ENCODE measurements around the gene ZSCAN21. TPM values are rescaled to one million over a fixed set of nuclear protein-coding genes. Genes with fewer than 3 reads are reported as not detected.

The ZSCAN21 gene
- total RNA-seq, 2 donors from 2014 or later: 22.7 to 25.1 TPM

DNA sequence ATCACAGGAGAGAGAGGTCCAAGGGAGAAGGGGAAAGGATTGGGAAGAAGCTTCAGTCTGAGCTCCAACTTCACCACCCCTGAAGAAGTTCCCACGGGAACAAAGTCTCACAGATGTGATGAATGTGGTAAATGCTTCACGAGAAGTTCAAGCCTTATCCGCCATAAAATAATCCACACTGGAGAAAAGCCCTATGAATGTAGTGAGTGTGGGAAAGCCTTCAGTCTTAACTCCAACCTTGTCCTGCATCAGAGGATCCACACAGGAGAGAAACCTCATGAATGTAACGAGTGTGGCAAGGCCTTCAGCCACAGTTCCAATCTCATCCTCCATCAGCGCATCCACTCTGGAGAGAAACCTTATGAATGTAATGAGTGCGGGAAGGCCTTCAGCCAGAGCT is 16.0 kb upstream of the ZSCAN21 start:
- H3K36me3 ChIP-seq (ENCODE audit: control insufficient read depth, insufficient read depth, low read length): peaks cover 85% of the 10 kb centered on the region

DNA sequence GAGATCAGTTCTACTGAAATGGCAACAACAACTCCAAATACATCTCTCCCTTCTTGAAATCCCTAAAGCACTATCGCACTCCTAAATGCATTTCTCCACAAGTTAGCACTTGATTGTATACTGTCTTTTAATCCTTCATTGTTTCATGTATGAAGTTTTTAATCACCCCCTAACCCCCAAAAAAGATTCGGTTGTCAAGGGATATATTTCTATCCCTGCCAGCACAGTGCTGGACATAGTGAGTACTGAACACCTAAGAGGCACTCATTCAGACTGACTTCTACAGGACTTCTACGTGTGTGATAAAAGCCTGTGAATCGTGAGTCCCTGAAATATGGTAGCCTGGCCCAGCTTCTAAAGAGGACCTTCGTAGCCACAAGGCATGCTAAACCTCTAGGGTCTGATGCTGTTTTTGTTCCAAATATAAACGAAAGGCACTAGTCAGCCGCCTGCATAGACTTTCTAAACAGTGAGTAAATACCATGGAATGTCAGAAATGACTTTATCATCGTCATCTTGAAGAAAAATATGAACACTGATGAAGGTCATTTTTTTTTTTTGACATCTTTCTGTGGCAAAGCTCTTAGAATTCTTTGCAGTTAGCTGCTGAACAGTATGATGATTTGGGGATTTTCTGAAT is 14.6 kb upstream of the ZSCAN21 start:
- TF ChIP-seq, protein P1, sequence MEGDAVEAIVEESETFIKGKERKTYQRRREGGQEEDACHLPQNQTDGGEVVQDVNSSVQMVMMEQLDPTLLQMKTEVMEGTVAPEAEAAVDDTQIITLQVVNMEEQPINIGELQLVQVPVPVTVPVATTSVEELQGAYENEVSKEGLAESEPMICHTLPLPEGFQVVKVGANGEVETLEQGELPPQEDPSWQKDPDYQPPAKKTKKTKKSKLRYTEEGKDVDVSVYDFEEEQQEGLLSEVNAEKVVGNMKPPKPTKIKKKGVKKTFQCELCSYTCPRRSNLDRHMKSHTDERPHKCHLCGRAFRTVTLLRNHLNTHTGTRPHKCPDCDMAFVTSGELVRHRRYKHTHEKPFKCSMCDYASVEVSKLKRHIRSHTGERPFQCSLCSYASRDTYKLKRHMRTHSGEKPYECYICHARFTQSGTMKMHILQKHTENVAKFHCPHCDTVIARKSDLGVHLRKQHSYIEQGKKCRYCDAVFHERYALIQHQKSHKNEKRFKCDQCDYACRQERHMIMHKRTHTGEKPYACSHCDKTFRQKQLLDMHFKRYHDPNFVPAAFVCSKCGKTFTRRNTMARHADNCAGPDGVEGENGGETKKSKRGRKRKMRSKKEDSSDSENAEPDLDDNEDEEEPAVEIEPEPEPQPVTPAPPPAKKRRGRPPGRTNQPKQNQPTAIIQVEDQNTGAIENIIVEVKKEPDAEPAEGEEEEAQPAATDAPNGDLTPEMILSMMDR (conservative IDR thresholded peaks at IDR 0.05): no peak
- H3K4me3 Mint-ChIP-seq: no peak overlapping the region
- no peaks in the 10 kb centered on the region for H3K27me3 Mint-ChIP-seq (ENCODE audit: insufficient read depth)
- no peaks in the 10 kb centered on the region for H3K4me1 ChIP-seq (ENCODE audit: control insufficient read depth, insufficient read depth, low read length)
- no peaks in the 10 kb centered on the region for H3K27me3 ChIP-seq (ENCODE audit: control insufficient read depth, insufficient read depth, low read length, poor library complexity, severe bottlenecking)
- no peak overlapping the region for H3K9ac ChIP-seq (ENCODE audit: extremely low read depth, low read length, poor library complexity, severe bottlenecking)
- peaks cover 82% of the 10 kb centered on the region for H3K36me3 ChIP-seq (ENCODE audit: control insufficient read depth, insufficient read depth, low read length)
- DNase-seq: no peak
- no peak overlapping the region for H3K27ac Mint-ChIP-seq
- H3K9me3 Mint-ChIP-seq: peaks cover 21% of the 10 kb centered on the region
- H3K27ac ChIP-seq (ENCODE audit: low read depth, low read length): no peak overlapping the region
- H3K9me3 ChIP-seq (ENCODE audit: control insufficient read depth, low read length): no peaks in the 10 kb centered on the region
- H3K4me1 Mint-ChIP-seq: no peaks in the 10 kb centered on the region
- no peak overlapping the region for H3K4me3 ChIP-seq (ENCODE audit: low read length)
- H3K36me3 Mint-ChIP-seq (ENCODE audit: low read depth): peaks cover 86% of the 10 kb centered on the region
- WGBS, 2 experiments (ENCODE audit: insufficient coverage in 1 of 2, insufficient read length in 1 of 2): 93 to 94% methylated on average over 8 of the region's 8 CpGs

More for the DNA sequence above, 16.0 kb upstream of the ZSCAN21 start:
- Mint-ChIP-seq H3K4me3 (no peak overlapping the region), H3K9me3 (peaks cover 21% of the 10 kb centered on the region), H3K4me1 (no peaks in the 10 kb centered on the region), H3K27me3 (ENCODE audit: insufficient read depth) (no peaks in the 10 kb centered on the region), H3K36me3 (ENCODE audit: low read depth) (peaks cover 87% of the 10 kb centered on the region), H3K27ac (peak overlapping the region; percentile 3)
- WGBS, 2 experiments (ENCODE audit: insufficient coverage in 1 of 2, insufficient read length in 1 of 2): 99 to 100% methylated on average over 2 to 6 of the region's 6 CpGs
- Histone ChIP-seq H3K27me3 (ENCODE audit: control insufficient read depth, insufficient read depth, low read length, poor library complexity, severe bottlenecking) (no peaks in the 10 kb centered on the region), H3K9me3 (ENCODE audit: control insufficient read depth, low read length) (no peaks in the 10 kb centered on the region), H3K27ac (ENCODE audit: low read depth, low read length) (no peak overlapping the region), H3K9ac (ENCODE audit: extremely low read depth, low read length, poor library complexity, severe bottlenecking) (no peak overlapping the region), H3K4me1 (ENCODE audit: control insufficient read depth, insufficient read depth, low read length) (no peaks in the 10 kb centered on the region), H3K4me3 (ENCODE audit: low read length) (no peak overlapping the region)
- DNase-seq: no peak
- TF ChIP-seq, protein P1 (conservative IDR thresholded peaks at IDR 0.05): no peak

DNA sequence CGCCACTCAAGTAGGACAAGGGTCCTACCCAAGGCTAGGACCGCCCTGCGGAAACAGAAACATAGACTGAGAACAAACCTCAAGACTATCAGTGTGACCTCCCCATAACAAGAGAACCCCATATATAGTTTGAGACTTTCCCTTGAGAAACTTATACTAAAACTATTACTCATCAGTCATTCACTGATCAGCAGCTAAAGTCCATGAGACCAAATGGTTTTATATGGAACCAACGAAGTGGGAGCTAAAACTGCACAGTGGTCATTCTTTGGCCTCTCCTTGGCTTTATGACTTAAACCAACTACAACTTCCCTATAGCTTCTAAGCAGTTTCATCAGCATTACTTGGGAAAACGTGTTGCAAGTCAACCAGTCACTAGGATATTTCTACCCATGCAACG is 13.7 kb upstream of the ZSCAN21 start:
- H3K4me1 Mint-ChIP-seq: peaks cover 6% of the 10 kb centered on the region
- H3K4me3 ChIP-seq (ENCODE audit: low read length): no peak overlapping the region
- no peak overlapping the region for H3K27ac Mint-ChIP-seq
- no peak overlapping the region for H3K4me3 Mint-ChIP-seq
- no peak overlapping the region for H3K9ac ChIP-seq (ENCODE audit: extremely low read depth, low read length, poor library complexity, severe bottlenecking)
- peaks cover 77% of the 10 kb centered on the region for H3K36me3 Mint-ChIP-seq (ENCODE audit: low read depth)
- H3K4me1 ChIP-seq (ENCODE audit: control insufficient read depth, insufficient read depth, low read length): no peaks in the 10 kb centered on the region
- H3K27me3 ChIP-seq (ENCODE audit: control insufficient read depth, insufficient read depth, low read length, poor library complexity, severe bottlenecking): no peaks in the 10 kb centered on the region
- no peaks in the 10 kb centered on the region for H3K27me3 Mint-ChIP-seq (ENCODE audit: insufficient read depth)
- peaks cover 75% of the 10 kb centered on the region for H3K36me3 ChIP-seq (ENCODE audit: control insufficient read depth, insufficient read depth, low read length)
- 50 to 81% methylated on average over 2 to 6 of the region's 6 CpGs for WGBS, 2 experiments (ENCODE audit: insufficient coverage in 1 of 2, insufficient read length in 1 of 2)
- no peaks in the 10 kb centered on the region for H3K9me3 ChIP-seq (ENCODE audit: control insufficient read depth, low read length)
- TF ChIP-seq, protein P1 (conservative IDR thresholded peaks at IDR 0.05): no peak
- peaks cover 20% of the 10 kb centered on the region for H3K9me3 Mint-ChIP-seq
- DNase-seq: no peak
- no peak overlapping the region for H3K27ac ChIP-seq (ENCODE audit: low read depth, low read length)
